Mucosa of stomach (tissue), 1 donor: ENCODE results near the gene TRDN.
"Not testable (repeated sequence)": the region's sequence is repeated elsewhere in the genome, so short reads cannot be mapped to it uniquely, and the experiment has no call there.

Experiments
- H3K27me3 ChIP-seq: one replicate; pipeline ENCODE4 v1.7.0; 2013; ENCODE audit warnings: mild to moderate bottlenecking, low read length; ENCODE audit not compliant: control insufficient read depth, insufficient read depth
- H3K36me3 ChIP-seq: one replicate; pipeline ENCODE4 v1.7.0; 2013; ENCODE audit warnings: low read length; ENCODE audit not compliant: control insufficient read depth, insufficient read depth
- H3K4me1 ChIP-seq: one replicate; pipeline ENCODE4 v1.7.0; 2013; ENCODE audit warnings: mild to moderate bottlenecking, low read length; ENCODE audit not compliant: control insufficient read depth, insufficient read depth
- H3K4me3 ChIP-seq: one replicate; pipeline ENCODE4 v1.7.0; 2013; ENCODE audit warnings: low read length
- H3K9ac ChIP-seq: one replicate; pipeline ENCODE4 v1.7.0; 2013; ENCODE audit warnings: mild to moderate bottlenecking, low read length, moderate library complexity
- H3K9me3 ChIP-seq: one replicate; pipeline ENCODE4 v1.7.0; 2013; ENCODE audit warnings: mild to moderate bottlenecking, low read length, moderate library complexity; ENCODE audit not compliant: control insufficient read depth
- donor health status: Pancreatic carcinoma.

TRDN gene

DNA sequence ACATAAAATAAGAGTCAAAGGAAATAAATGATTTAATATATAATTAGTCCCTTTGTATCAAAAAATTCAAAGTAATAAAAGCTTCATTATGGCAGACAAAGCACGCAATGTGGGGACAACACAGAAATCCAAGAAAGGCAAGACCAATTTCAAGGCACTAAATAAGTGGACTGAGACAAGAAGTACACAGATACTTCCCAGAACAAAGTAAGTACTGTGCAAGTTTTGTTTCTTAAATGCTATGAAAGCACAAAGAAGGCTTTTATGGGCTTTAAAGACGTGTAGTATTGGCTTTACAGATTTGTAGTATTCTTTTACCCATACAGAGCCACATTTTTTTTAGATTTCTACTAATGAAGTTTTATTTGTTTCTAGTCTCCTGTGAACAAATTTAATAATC lies 174.6 kb downstream of the TRDN start:
- Histone ChIP-seq H3K4me3 (no peak overlapping the region), H3K4me1 (no peaks in the 10 kb centered on the region), H3K27me3 (no peaks in the 10 kb centered on the region), H3K9ac (no peak overlapping the region), H3K36me3 (no peaks in the 10 kb centered on the region), H3K9me3 (no peaks in the 10 kb centered on the region)

DNA sequence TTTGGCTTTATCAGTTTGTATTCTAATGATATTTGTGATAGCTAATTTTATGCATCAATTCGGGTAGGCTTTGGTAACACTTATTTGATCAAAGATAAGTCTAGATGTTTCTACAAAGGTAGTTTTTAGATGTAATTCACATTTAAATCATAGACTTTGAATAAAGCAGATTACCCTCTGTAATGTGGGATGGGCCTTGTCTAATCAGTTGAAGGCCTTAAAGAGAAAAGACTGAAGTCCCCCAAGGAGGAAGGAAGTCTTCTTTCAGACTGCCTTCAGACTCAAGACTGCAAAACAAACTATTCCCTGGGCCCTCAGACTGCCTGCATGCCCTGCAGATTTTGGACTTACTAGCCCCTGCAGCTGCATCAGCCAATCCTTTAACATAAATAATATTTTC lies 178.5 kb downstream of the TRDN start:
- no peaks in the 10 kb centered on the region for H3K9me3 ChIP-seq
- no peaks in the 10 kb centered on the region for H3K4me1 ChIP-seq
- no peaks in the 10 kb centered on the region for H3K27me3 ChIP-seq
- no peaks in the 10 kb centered on the region for H3K36me3 ChIP-seq
- no peak overlapping the region for H3K9ac ChIP-seq
- H3K4me3 ChIP-seq, result no peak overlapping the region

DNA sequence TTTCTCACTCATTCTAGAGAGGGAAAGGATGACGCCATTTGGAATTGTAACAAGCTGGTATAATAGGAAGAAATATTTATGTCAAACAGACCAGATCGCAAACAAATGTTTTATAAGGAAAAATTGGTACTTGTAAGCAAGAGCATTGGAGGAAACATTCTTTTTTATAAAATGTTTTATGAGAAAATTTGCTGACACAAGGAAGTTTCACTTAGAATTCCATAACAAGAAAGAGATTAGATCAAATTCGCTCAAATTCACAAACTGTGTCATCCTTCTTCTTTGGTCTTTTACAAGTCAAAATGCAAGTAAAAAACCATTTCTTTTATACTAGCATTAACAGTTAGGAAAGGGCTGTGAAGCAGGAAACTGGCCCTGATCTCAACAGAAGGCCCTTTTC lies 179.9 kb downstream of the TRDN start:
- Histone ChIP-seq H3K4me3 (no peak overlapping the region), H3K27me3 (no peaks in the 10 kb centered on the region), H3K4me1 (no peaks in the 10 kb centered on the region), H3K9ac (no peak overlapping the region), H3K9me3 (no peaks in the 10 kb centered on the region), H3K36me3 (no peaks in the 10 kb centered on the region)

DNA sequence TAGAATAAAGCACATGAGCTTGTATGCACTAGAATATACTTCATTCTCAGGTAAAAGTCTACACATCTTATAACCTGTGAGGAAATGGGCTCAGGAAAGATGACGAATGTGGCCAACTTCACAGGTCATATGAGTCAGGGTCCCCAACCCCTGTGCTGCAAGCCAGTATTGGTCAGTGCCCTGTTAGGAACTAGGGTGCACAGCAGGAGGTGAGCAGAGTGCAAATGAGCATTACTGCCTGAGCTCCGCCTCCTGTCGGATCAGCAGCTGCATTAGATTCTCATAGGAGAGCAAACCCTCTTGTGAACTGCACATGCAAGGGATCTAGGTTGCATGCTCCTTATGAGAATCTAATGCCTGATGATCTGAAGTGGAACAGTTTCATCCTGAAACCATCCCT lies 182.3 kb downstream of the TRDN start:
- no peak overlapping the region for H3K4me3 ChIP-seq
- H3K9me3 ChIP-seq, result no peaks in the 10 kb centered on the region
- no peaks in the 10 kb centered on the region for H3K36me3 ChIP-seq
- H3K9ac ChIP-seq, result no peak overlapping the region
- H3K4me1 ChIP-seq, result no peaks in the 10 kb centered on the region
- H3K27me3 ChIP-seq, result no peaks in the 10 kb centered on the region

DNA sequence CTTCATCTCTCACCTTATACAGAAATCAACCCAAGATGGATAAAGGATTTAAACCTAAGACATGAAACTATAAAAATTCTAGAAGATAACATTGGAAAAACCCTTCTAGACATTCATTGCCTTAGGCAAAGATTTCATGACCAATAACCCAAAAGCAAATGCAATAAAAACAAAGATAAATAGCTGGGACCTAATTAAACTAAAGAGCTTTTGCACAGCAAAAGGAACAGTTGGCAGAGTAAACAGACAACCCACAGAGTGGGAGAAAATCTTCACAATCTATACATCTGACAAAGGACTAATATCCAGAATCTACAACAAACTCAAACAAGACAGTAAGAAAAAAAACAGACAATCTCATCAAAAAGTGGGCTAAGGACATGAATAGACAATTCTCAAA lies 183.7 kb downstream of the TRDN start:
- H3K27me3 ChIP-seq, H3K4me1 ChIP-seq, H3K4me3 ChIP-seq, H3K9ac ChIP-seq, H3K36me3 ChIP-seq, H3K9me3 ChIP-seq: not testable (repeated sequence)

- Histone ChIP-seq H3K9me3 (no peaks in the 10 kb centered on the region), H3K4me1 (no peaks in the 10 kb centered on the region), H3K36me3 (no peaks in the 10 kb centered on the region), H3K9ac (no peak overlapping the region), H3K27me3 (no peaks in the 10 kb centered on the region), H3K4me3 (no peak overlapping the region)
Measured at GRCh38 chr6:123448306-123448884, 188.4 kb downstream of the TRDN start.

- Histone ChIP-seq H3K27me3 (no peaks in the 10 kb centered on the region), H3K9ac (no peak overlapping the region), H3K4me3 (no peak overlapping the region), H3K4me1 (no peaks in the 10 kb centered on the region), H3K36me3 (no peaks in the 10 kb centered on the region), H3K9me3 (no peaks in the 10 kb centered on the region)
Measured at GRCh38 chr6:123447315-123447937, 189.3 kb downstream of the TRDN start.

GRCh38 chr6:123439371-123439770 lies 197.4 kb downstream of the TRDN start:
- Histone ChIP-seq H3K27me3 (no peaks in the 10 kb centered on the region), H3K9ac (no peak overlapping the region), H3K4me3 (no peak overlapping the region), H3K4me1 (no peaks in the 10 kb centered on the region), H3K36me3 (no peaks in the 10 kb centered on the region), H3K9me3 (no peaks in the 10 kb centered on the region)

GRCh38 chr6:123434186-123434585 lies 202.6 kb downstream of the TRDN start:
- no peak overlapping the region for H3K9ac ChIP-seq
- no peak overlapping the region for H3K4me3 ChIP-seq
- no peaks in the 10 kb centered on the region for H3K9me3 ChIP-seq
- no peaks in the 10 kb centered on the region for H3K36me3 ChIP-seq
- H3K27me3 ChIP-seq, result no peaks in the 10 kb centered on the region
- H3K4me1 ChIP-seq, result no peaks in the 10 kb centered on the region

GRCh38 chr6:123430970-123431369 lies 205.8 kb downstream of the TRDN start:
- Histone ChIP-seq H3K9ac (no peak overlapping the region), H3K27me3 (no peaks in the 10 kb centered on the region)

DNA sequence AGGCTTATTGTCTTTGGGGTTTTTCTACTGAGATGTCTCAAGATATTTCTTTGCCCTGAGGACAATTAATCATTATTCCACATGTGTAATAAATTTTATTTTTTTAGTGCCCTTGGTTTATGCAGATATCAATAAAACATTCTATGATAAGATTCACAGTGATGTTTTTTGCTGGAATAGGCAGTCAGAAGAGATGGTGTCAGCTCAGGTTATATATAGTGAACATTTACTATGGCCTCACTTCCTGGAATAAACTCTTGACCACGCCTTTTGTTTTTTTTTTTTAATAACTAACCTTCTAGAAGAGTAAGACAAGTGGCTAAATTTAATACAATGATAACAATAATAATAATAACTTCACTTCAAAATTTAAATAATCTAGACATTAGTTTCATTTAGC lies 209.7 kb downstream of the TRDN start:
- Histone ChIP-seq H3K4me3 (no peak overlapping the region), H3K27me3 (no peaks in the 10 kb centered on the region), H3K4me1 (no peaks in the 10 kb centered on the region), H3K9ac (no peak overlapping the region), H3K36me3 (no peaks in the 10 kb centered on the region), H3K9me3 (no peaks in the 10 kb centered on the region)

More at GRCh38 chr6:123430970-123431369, 205.8 kb downstream of the TRDN start:
- H3K36me3 ChIP-seq, result no peaks in the 10 kb centered on the region
- H3K4me1 ChIP-seq, result no peaks in the 10 kb centered on the region
- H3K9me3 ChIP-seq, result no peaks in the 10 kb centered on the region
- H3K4me3 ChIP-seq, result no peak overlapping the region

GRCh38 chr6:123423130-123423529 lies 213.6 kb downstream of the TRDN start:
- no peaks in the 10 kb centered on the region for H3K9me3 ChIP-seq
- H3K4me1 ChIP-seq, result no peaks in the 10 kb centered on the region
- no peaks in the 10 kb centered on the region for H3K27me3 ChIP-seq
- no peaks in the 10 kb centered on the region for H3K36me3 ChIP-seq
- H3K4me3 ChIP-seq, result no peak overlapping the region
- no peak overlapping the region for H3K9ac ChIP-seq

DNA sequence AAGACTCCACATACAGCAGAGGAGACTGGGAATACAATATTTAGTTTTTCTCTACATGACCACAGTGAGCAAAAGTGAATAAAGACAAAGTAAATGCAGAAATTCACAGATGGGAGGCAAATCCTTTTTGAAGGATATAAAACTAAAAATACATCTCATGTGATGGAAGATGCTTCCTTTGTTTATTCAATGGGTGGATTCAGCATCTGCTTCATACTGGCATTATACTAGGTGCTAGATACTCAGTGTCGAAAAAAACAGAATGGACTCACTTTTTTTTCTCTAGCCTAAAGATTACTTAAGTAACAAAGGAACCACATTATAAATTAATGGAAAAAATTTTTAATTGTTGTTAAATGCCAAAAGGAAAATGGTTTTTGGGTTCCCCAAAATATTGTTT lies 216.2 kb downstream of the TRDN start:
- Histone ChIP-seq H3K9me3 (no peaks in the 10 kb centered on the region), H3K36me3 (no peaks in the 10 kb centered on the region), H3K4me3 (no peak overlapping the region), H3K4me1 (no peaks in the 10 kb centered on the region), H3K9ac (no peak overlapping the region), H3K27me3 (no peaks in the 10 kb centered on the region)
